GM21576 (cell line): ENCODE results near the gene FAM83F.
A peak's percentile ranks its signal among the peaks of the same experiment; 100 is the strongest.

Experiments
- ATAC-seq: cut with Tn5 transposase; IDR thresholded peaks from one replicate; pipeline ENCODE4 v1.9.1; 2021; ENCODE audit warnings: mild to moderate bottlenecking, moderate library complexity; ENCODE audit not compliant: unreplicated experiment

The FAM83F gene

GRCh38 chr22:40030758-40031095, 36.0 kb downstream of the FAM83F start:
- no peak for ATAC-seq

GRCh38 chr22:40031766-40032470, 37.2 kb downstream of the FAM83F start:
- ATAC-seq: no peak

- ATAC-seq: no peak
Measured at GRCh38 chr22:40033586-40034380, 39.0 kb downstream of the FAM83F start.

- no peak for ATAC-seq
Measured at GRCh38 chr22:40035351-40035750, 40.6 kb downstream of the FAM83F start.

GRCh38 chr22:40036126-40036525, 41.4 kb downstream of the FAM83F start:
- ATAC-seq: no peak

GRCh38 chr22:40036591-40037225, 42.0 kb downstream of the FAM83F start:
- no peak for ATAC-seq

GRCh38 chr22:40037320-40037719, 42.6 kb downstream of the FAM83F start:
- ATAC-seq: no peak

- ATAC-seq: no peak
Measured at GRCh38 chr22:40039482-40040115, 44.8 kb downstream of the FAM83F start.

- no peak for ATAC-seq
Measured at GRCh38 chr22:40040927-40041326, 46.2 kb downstream of the FAM83F start.

GRCh38 chr22:40041366-40042137, 46.8 kb downstream of the FAM83F start:
- no peak for ATAC-seq

GRCh38 chr22:40042312-40042711, 47.6 kb downstream of the FAM83F start:
- ATAC-seq: no peak

- no peak for ATAC-seq
Measured at GRCh38 chr22:40043081-40043480, 48.3 kb downstream of the FAM83F start.

- ATAC-seq: no peak
Measured at GRCh38 chr22:40043793-40044101, 49.0 kb downstream of the FAM83F start.

- peak; percentile 83 for ATAC-seq
Measured at GRCh38 chr22:40044102-40044869, 49.5 kb downstream of the FAM83F start.

- ATAC-seq: peak; percentile 13
Measured at GRCh38 chr22:40044870-40045834, 50.4 kb downstream of the FAM83F start.

GRCh38 chr22:40046126-40046525, 51.4 kb downstream of the FAM83F start:
- ATAC-seq: no peak

GRCh38 chr22:40050258-40050657, 55.5 kb downstream of the FAM83F start:
- peak; percentile 72 for ATAC-seq

- ATAC-seq: no peak
Measured at GRCh38 chr22:40051322-40051721, 56.6 kb downstream of the FAM83F start.

GRCh38 chr22:40053460-40053859, 58.7 kb downstream of the FAM83F start:
- ATAC-seq: no peak
